OCI-LY7 (cell line): ENCODE data around the gene UQCRHL. TPM values are rescaled to one million over a fixed set of nuclear protein-coding genes. Genes with fewer than 3 reads are reported as not detected.

Source experiments
- BruUV-seq: library from RNA; stranded (reverse); fragments of 400-500 nt; replicated peaks from 2 replicates; lab custom pipeline; 2021; lab: Mats Ljungman, UMichigan
- CTCF ChIA-PET: fragments of 300-600 bp; sonication (Branson Sonifier 250); formaldehyde crosslinking; loops from one replicate; lab custom pipeline; 2022; ENCODE audit warnings: antibody characterized with exemption; ENCODE audit not compliant: unreplicated experiment; lab: Charles Lee
- POLR2A ChIA-PET: fragments of 300-600 bp; sonication (Branson Sonifier 250); formaldehyde crosslinking; loops from one replicate; lab custom pipeline; 2022; ENCODE audit warnings: antibody characterized with exemption; lab: Charles Lee
- DNase-seq: peaks from one replicate; pipeline ENCODE4 v3.0.0-alpha.2; 2015; ENCODE audit warnings: low spot score
- H2AFZ ChIP-seq: fragments of 200-600 bp; sonication (generic), shearing (Covaris generic); 2 replicates; pipeline ENCODE4 v1.6.1; 2014; ENCODE audit warnings: mild to moderate bottlenecking, antibody characterized with exemption, low read length, moderate library complexity
- H3K27ac ChIP-seq: fragments of 200-600 bp; sonication (generic); 2 replicates; pipeline ENCODE4 v1.5.1; 2014; ENCODE audit warnings: mixed run types, low read depth, mild to moderate bottlenecking, moderate library complexity, low read length, inconsistent platforms; ENCODE audit not compliant: poor library complexity, severe bottlenecking
- H3K36me3 ChIP-seq: fragments of 200-600 bp; sonication (generic); 2 replicates; pipeline ENCODE4 v1.6.1; 2014; ENCODE audit warnings: mild to moderate bottlenecking, antibody characterized with exemption, low read length, moderate library complexity, mixed read lengths; ENCODE audit not compliant: insufficient read depth
- H3K4me1 ChIP-seq: fragments of 200-600 bp; sonication (generic); 2 replicates; pipeline ENCODE4 v1.5.1; 2014; ENCODE audit warnings: mild to moderate bottlenecking, low read length; ENCODE audit not compliant: insufficient read depth, poor library complexity, severe bottlenecking
- H3K4me2 ChIP-seq: fragments of 200-600 bp; sonication (generic); 2 replicates; pipeline ENCODE4 v1.6.1; 2014; ENCODE audit warnings: mild to moderate bottlenecking, low read length
- H3K4me3 ChIP-seq: fragments of 200-600 bp; sonication (generic); 2 replicates; pipeline ENCODE4 v1.5.1; 2014; ENCODE audit warnings: mild to moderate bottlenecking, low read depth, low read length; ENCODE audit not compliant: poor library complexity, severe bottlenecking
- H3K79me2 ChIP-seq: fragments of 200-600 bp; sonication (generic); 2 replicates; pipeline ENCODE4 v1.6.1; 2016; ENCODE audit warnings: low read depth, mild to moderate bottlenecking, low read length, moderate library complexity, mixed read lengths; ENCODE audit not compliant: insufficient read depth
- H3K9me2 ChIP-seq: fragments of 200-600 bp; sonication (generic); 2 replicates; pipeline ENCODE4 v1.6.1; 2016; ENCODE audit warnings: mild to moderate bottlenecking, low read length, mixed read lengths; ENCODE audit not compliant: insufficient read depth
- H3K9me3 ChIP-seq: fragments of 200-600 bp; sonication (generic); 2 replicates; pipeline ENCODE4 v1.6.1; 2014; ENCODE audit warnings: mild to moderate bottlenecking, mixed run types, low read length, mixed read lengths
- H4K20me1 ChIP-seq: fragments of 200-600 bp; sonication (generic); 2 replicates; pipeline ENCODE4 v1.6.1; 2014; ENCODE audit warnings: mild to moderate bottlenecking, antibody characterized with exemption, low read length, moderate library complexity, mixed read lengths; ENCODE audit not compliant: insufficient read depth
- CTCF ChIP-seq: fragments of 200-600 bp; sonication (generic); conservative IDR thresholded peaks from 2 replicates; pipeline ENCODE4 v1.5.1; 2014; ENCODE audit warnings: mild to moderate bottlenecking, antibody characterized with exemption, low read length, moderate library complexity, mixed read lengths
- EZH2phosphoT487 ChIP-seq: fragments of 200-600 bp; sonication (generic); IDR thresholded peaks from 2 replicates; pipeline ENCODE4 v1.6.1; 2018; ENCODE audit warnings: low read depth, borderline replicate concordance, mild to moderate bottlenecking, mixed run types, antibody characterized with exemption, low read length, moderate library complexity, mixed read lengths
- intact Hi-C: fragments of 100-400 bp; cut with micrococcal nuclease; formaldehyde crosslinking; loops from one replicate; pipeline ENCODE4 v1.10.0; 2022; ENCODE audit not compliant: unreplicated experiment
- total RNA-seq, 2 experiments: library from RNA; depleted of rRNA in 1 of 2; stranded (reverse); fragments of >200 nt in 1 of 2; shearing (Covaris generic) in 1 of 2; gene quantifications; 2 replicates each; pipeline ENCODE4 v1.2.3, GENCODE V29; 2014 to 2022

Gene UQCRHL
- total RNA-seq, 2 experiments from 2014 or later: 2.4 to 12.4 TPM

- POLR2A ChIA-PET: no interaction called here
- Histone ChIP-seq H2AFZ (no peak overlapping the region), H3K4me3 (no peak overlapping the region), H4K20me1 (no peaks in the 10 kb centered on the region), H3K36me3 (no peaks in the 10 kb centered on the region), H3K4me2 (no peak overlapping the region), H3K79me2 (no peaks in the 10 kb centered on the region), H3K9me2 (no peaks in the 10 kb centered on the region), H3K9me3 (no peaks in the 10 kb centered on the region), H3K4me1 (peaks cover 10% of the 10 kb centered on the region), H3K27ac (no peak overlapping the region)
- no peak for DNase-seq
- no peak for TF ChIP-seq EZH2phosphoT487
- no peak for TF ChIP-seq CTCF
- no TSS peak for BruUV-seq
- CTCF ChIA-PET: interaction anchor here (0.6 kb wide), 1 partner anchor 14 kb away, joined by 3 read pairs; no protein-coding TSS in a partner anchor
- intact Hi-C loops: no loop called here
Measured at GRCh38 chr1:15820478-15820877, 13.0 kb upstream of the UQCRHL start.

- Histone ChIP-seq H3K4me3 (no peak overlapping the region), H3K4me1 (no peaks in the 10 kb centered on the region), H2AFZ (no peak overlapping the region), H3K4me2 (no peak overlapping the region), H3K27ac (no peak overlapping the region), H3K79me2 (no peaks in the 10 kb centered on the region), H3K9me3 (no peaks in the 10 kb centered on the region), H4K20me1 (no peaks in the 10 kb centered on the region), H3K9me2 (no peaks in the 10 kb centered on the region), H3K36me3 (no peaks in the 10 kb centered on the region)
- intact Hi-C loops: loop anchor here (5.0 kb wide), 4 partner anchors 66 to 176 kb away; no protein-coding TSS in a partner anchor
- BruUV-seq: no TSS peak
- POLR2A ChIA-PET: interaction anchor here (0.9 kb wide), 1 partner anchor 35 kb away, joined by 4 read pairs; no protein-coding TSS in a partner anchor
- TF ChIP-seq EZH2phosphoT487: no peak
- no peak for TF ChIP-seq CTCF
- CTCF ChIA-PET: no interaction called here
- DNase-seq: no peak
Measured at GRCh38 chr1:15816674-15817073, 9.2 kb upstream of the UQCRHL start.

GRCh38 chr1:15810073-15810472 lies 2.6 kb upstream of the UQCRHL start:
- BruUV-seq: no TSS peak
- Histone ChIP-seq H3K4me1 (no peaks in the 10 kb centered on the region), H2AFZ (no peak overlapping the region), H3K4me3 (no peak overlapping the region), H3K4me2 (no peak overlapping the region), H3K36me3 (no peaks in the 10 kb centered on the region), H3K27ac (no peak overlapping the region), H4K20me1 (no peaks in the 10 kb centered on the region), H3K9me2 (no peaks in the 10 kb centered on the region), H3K79me2 (no peaks in the 10 kb centered on the region), H3K9me3 (no peaks in the 10 kb centered on the region)
- POLR2A ChIA-PET: interaction anchor here (0.6 kb wide), 1 partner anchor 17 kb away, joined by 6 read pairs; no protein-coding TSS in a partner anchor
- DNase-seq: no peak
- intact Hi-C loops: no loop called here
- TF ChIP-seq EZH2phosphoT487: no peak
- TF ChIP-seq CTCF: no peak
- CTCF ChIA-PET: no interaction called here
